HEK293 (cell line): ENCODE results near the gene GJC1.

Source experiments
- CTCF ChIA-PET: fragments of 350-600 bp; formaldehyde crosslinking; extraction: SDS; loops from one replicate; lab custom pipeline; 2021; ENCODE audit warnings: antibody characterized with exemption; lab: Yijun Ruan, JAX
- POLR2A ChIA-PET: fragments of 300-600 bp; formaldehyde crosslinking; extraction: SDS; loops from one replicate; lab custom pipeline; 2020; ENCODE audit warnings: antibody characterized with exemption, inconsistent platforms; lab: Yijun Ruan, JAX
- H3K27ac ChIP-seq: fragments of 200-500 bp; sonication (Bioruptor generic); 2 replicates; pipeline ENCODE4 v1.5.1; 2014; ENCODE audit warnings: low read depth, low read length, control low read depth, inconsistent platforms; ENCODE audit errors: extremely low read depth
- H3K36me3 ChIP-seq, 2 experiments: fragments of 200-500 bp in 1 of 2; sonication (Bioruptor generic) in 1 of 2; 1 replicate in 1 of 2; 2 replicates in 1 of 2; pipeline ENCODE4 v1.5.1; 2014 to 2017; ENCODE audit warnings: inconsistent platforms in 2 of 2, low read length in 2 of 2; ENCODE audit not compliant: control insufficient read depth in 2 of 2, insufficient read depth in 1 of 2
- H3K4me1 ChIP-seq: fragments of 200-500 bp; sonication (Bioruptor generic); 2 replicates; pipeline ENCODE4 v1.5.1; 2014; ENCODE audit warnings: mild to moderate bottlenecking, low read length, inconsistent platforms; ENCODE audit not compliant: control insufficient read depth, insufficient read depth
- H3K4me3 ChIP-seq: 2 replicates; pipeline ENCODE4 v1.5.1; 2011; ENCODE audit warnings: low read depth, mild to moderate bottlenecking, control low read depth, low read length, moderate library complexity
- H3K9me3 ChIP-seq: fragments of 200-500 bp; sonication (Bioruptor generic); 2 replicates; pipeline ENCODE4 v1.5.1; 2014; ENCODE audit warnings: low read depth, low read length, inconsistent platforms; ENCODE audit not compliant: control insufficient read depth, insufficient read depth
- GLIS2 ChIP-seq: fragments of 450-650 bp; formaldehyde crosslinking; IDR thresholded peaks from 2 replicates; pipeline ENCODE4 v1.5.1; 2016; ENCODE audit warnings: missing biosample characterization, missing genetic modification characterization
- KLF16 ChIP-seq: fragments of 450-650 bp; formaldehyde crosslinking; IDR thresholded peaks from 2 replicates; pipeline ENCODE4 v1.5.1; 2017; ENCODE audit warnings: missing biosample characterization, missing genetic modification characterization
- OVOL3 ChIP-seq: fragments of 450-650 bp; formaldehyde crosslinking; IDR thresholded peaks from 2 replicates; pipeline ENCODE4 v1.5.1; 2016; ENCODE audit warnings: missing biosample characterization, missing genetic modification characterization
- PRDM1 ChIP-seq: fragments of 450-650 bp; formaldehyde crosslinking; IDR thresholded peaks from 2 replicates; pipeline ENCODE4; 2016; ENCODE audit warnings: missing biosample characterization, missing genetic modification characterization
- SALL2 ChIP-seq: fragments of 450-650 bp; formaldehyde crosslinking; IDR thresholded peaks from 2 replicates; pipeline ENCODE4 v1.5.0; 2017; ENCODE audit warnings: missing biosample characterization, mild to moderate bottlenecking, missing genetic modification characterization, borderline replicate concordance
- SP7 ChIP-seq: fragments of 450-650 bp; formaldehyde crosslinking; IDR thresholded peaks from 2 replicates; pipeline ENCODE4 v1.5.1; 2016; ENCODE audit warnings: missing biosample characterization, missing genetic modification characterization
- WT1 ChIP-seq: fragments of 450-650 bp; formaldehyde crosslinking; IDR thresholded peaks from 2 replicates; pipeline ENCODE4 v1.5.1; 2016; ENCODE audit warnings: missing biosample characterization, missing genetic modification characterization
- ZBTB10 ChIP-seq: fragments of 450-650 bp; formaldehyde crosslinking; IDR thresholded peaks from 2 replicates; pipeline ENCODE4 v1.5.1; 2016; ENCODE audit warnings: missing biosample characterization, missing genetic modification characterization
- ZEB2 ChIP-seq: fragments of 450-650 bp; formaldehyde crosslinking; IDR thresholded peaks from 2 replicates; pipeline ENCODE4 v1.5.1; 2016; ENCODE audit warnings: missing biosample characterization, missing genetic modification characterization
- ZNF10 ChIP-seq: fragments of 450-650 bp; formaldehyde crosslinking; IDR thresholded peaks from 2 replicates; pipeline ENCODE4 v1.5.1; 2017; ENCODE audit warnings: missing biosample characterization, missing genetic modification characterization
- ZNF114 ChIP-seq: fragments of 450-650 bp; formaldehyde crosslinking; IDR thresholded peaks from 2 replicates; pipeline ENCODE4 v1.5.0; 2017; ENCODE audit warnings: missing biosample characterization, missing genetic modification characterization
- ZNF155 ChIP-seq: fragments of 450-650 bp; formaldehyde crosslinking; IDR thresholded peaks from 2 replicates; pipeline ENCODE4 v1.5.1; 2016; ENCODE audit warnings: missing biosample characterization, missing genetic modification characterization
- ZNF157 ChIP-seq: fragments of 450-650 bp; formaldehyde crosslinking; IDR thresholded peaks from 2 replicates; pipeline ENCODE4 v1.5.1; 2016; ENCODE audit warnings: missing biosample characterization, missing genetic modification characterization
- ZNF248 ChIP-seq: fragments of 450-650 bp; formaldehyde crosslinking; IDR thresholded peaks from 2 replicates; pipeline ENCODE4 v1.5.1; 2017; ENCODE audit warnings: missing biosample characterization, missing genetic modification characterization
- ZNF335 ChIP-seq: fragments of 450-650 bp; formaldehyde crosslinking; conservative IDR thresholded peaks from 2 replicates; pipeline ENCODE4 v1.5.1; 2016; ENCODE audit warnings: missing biosample characterization, missing genetic modification characterization
- ZNF362 ChIP-seq: fragments of 450-650 bp; formaldehyde crosslinking; IDR thresholded peaks from 2 replicates; pipeline ENCODE4 v1.5.1; 2016; ENCODE audit warnings: missing biosample characterization, missing genetic modification characterization
- ZNF544 ChIP-seq: fragments of 450-650 bp; formaldehyde crosslinking; IDR thresholded peaks from 2 replicates; pipeline ENCODE4 v1.5.0; 2017; ENCODE audit warnings: missing biosample characterization, missing genetic modification characterization
- ZNF558 ChIP-seq: fragments of 450-650 bp; formaldehyde crosslinking; IDR thresholded peaks from 2 replicates; pipeline ENCODE4 v1.5.1; 2016; ENCODE audit warnings: missing biosample characterization, missing genetic modification characterization
- ZNF585B ChIP-seq: fragments of 450-650 bp; formaldehyde crosslinking; IDR thresholded peaks from 2 replicates; pipeline ENCODE4 v1.5.1; 2016; ENCODE audit warnings: missing biosample characterization, missing genetic modification characterization
- ZNF600 ChIP-seq: fragments of 450-650 bp; formaldehyde crosslinking; IDR thresholded peaks from 2 replicates; pipeline ENCODE4 v1.5.1; 2016; ENCODE audit warnings: missing biosample characterization, missing genetic modification characterization
- TF ChIP-seq, protein P1 (sequence below): fragments of 450-650 bp; formaldehyde crosslinking; IDR thresholded peaks from 2 replicates; pipeline ENCODE4 v1.5.1; 2016; ENCODE audit warnings: missing biosample characterization, missing genetic modification characterization
- TF ChIP-seq, protein P2 (sequence below): fragments of 450-650 bp; formaldehyde crosslinking; IDR thresholded peaks from 2 replicates; pipeline ENCODE4 v1.5.1; 2016; ENCODE audit warnings: missing biosample characterization, missing genetic modification characterization
- TF ChIP-seq, protein P3 (sequence below): fragments of 450-650 bp; formaldehyde crosslinking; IDR thresholded peaks from 2 replicates; pipeline ENCODE4 v1.5.0; 2017; ENCODE audit warnings: missing biosample characterization, missing genetic modification characterization, borderline replicate concordance
- TF ChIP-seq, protein P4 (sequence below): fragments of 450-650 bp; formaldehyde crosslinking; IDR thresholded peaks from 2 replicates; pipeline ENCODE4 v1.5.1; 2017; ENCODE audit warnings: missing biosample characterization, missing genetic modification characterization

GJC1 gene

GRCh38 chr17:44758414-44759085, 71.5 kb downstream of the GJC1 start, which contains the start of gene ADAM11:
ADAM11 (plus strand) TSS chr17:44758988; CDS start chr17:44759200, 212 bp downstream.
- peak within 1 kb of the TSS; percentile 42 for H3K4me3 ChIP-seq
- peak within 1 kb of the TSS; percentile 34; the same call in 1 of the 2 replicates for H3K27ac ChIP-seq
- ChIA-PET POLR2A (interaction anchor here (1.2 to 1.6 kb wide), 3 partner anchors 50 to 160 kb away, joined by 3 to 5 read pairs (median 4); partner anchors contain the start of genes CCDC43 and DBF4B), CTCF (interaction anchor here (0.6 to 0.8 kb wide), 2 partner anchors 21 to 65 kb away, joined by 3 to 4 read pairs; no protein-coding TSS in a partner anchor)
- H3K9me3 ChIP-seq = no peaks in the 10 kb centered on the region
- H3K4me1 ChIP-seq = peaks cover 3% of the 10 kb centered on the region
- H3K36me3 ChIP-seq = no peaks in the 10 kb centered on the region
- TF ChIP-seq ZBTB10 = peak; percentile 69; the same call in 1 of the 2 replicates
- TF ChIP-seq, protein P1, sequence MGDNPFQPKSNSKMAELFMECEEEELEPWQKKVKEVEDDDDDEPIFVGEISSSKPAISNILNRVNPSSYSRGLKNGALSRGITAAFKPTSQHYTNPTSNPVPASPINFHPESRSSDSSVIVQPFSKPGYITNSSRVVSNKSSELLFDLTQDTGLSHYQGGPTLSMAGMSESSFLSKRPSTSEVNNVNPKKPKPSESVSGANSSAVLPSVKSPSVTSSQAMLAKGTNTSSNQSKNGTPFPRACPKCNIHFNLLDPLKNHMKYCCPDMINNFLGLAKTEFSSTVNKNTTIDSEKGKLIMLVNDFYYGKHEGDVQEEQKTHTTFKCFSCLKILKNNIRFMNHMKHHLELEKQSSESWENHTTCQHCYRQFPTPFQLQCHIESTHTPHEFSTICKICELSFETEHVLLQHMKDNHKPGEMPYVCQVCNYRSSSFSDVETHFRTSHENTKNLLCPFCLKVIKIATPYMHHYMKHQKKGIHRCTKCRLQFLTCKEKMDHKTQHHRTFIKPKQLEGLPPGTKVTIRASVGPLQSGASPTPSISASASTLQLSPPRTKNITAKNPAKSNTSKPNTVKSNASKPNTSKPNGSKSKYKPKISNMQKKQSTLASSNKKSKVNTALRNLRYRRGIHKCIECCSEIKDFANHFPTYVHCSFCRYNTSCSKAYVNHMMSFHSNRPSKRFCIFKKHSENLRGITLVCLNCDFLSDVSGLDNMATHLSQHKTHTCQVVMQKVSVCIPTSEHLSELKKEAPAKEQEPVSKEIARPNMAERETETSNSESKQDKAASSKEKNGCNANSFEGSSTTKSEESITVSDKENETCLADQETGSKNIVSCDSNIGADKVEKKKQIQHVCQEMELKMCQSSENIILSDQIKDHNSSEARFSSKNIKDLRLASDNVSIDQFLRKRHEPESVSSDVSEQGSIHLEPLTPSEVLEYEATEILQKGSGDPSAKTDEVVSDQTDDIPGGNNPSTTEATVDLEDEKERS (tag by site-specific recombination) = no peak
- no peak for TF ChIP-seq ZNF585B (tag by site-specific recombination)
- no peak for TF ChIP-seq ZNF157
- peak; percentile 81 for TF ChIP-seq ZNF335 (tag by site-specific recombination)
- TF ChIP-seq ZNF544 (tag by site-specific recombination) = no peak
- 0 out of 2 replicates have a peak, but pooled peaks have one; percentile 28 for TF ChIP-seq ZNF10
- no peak for TF ChIP-seq ZEB2 (tag by site-specific recombination)
- no peak for TF ChIP-seq WT1
- no peak for TF ChIP-seq ZNF558 (tag by site-specific recombination)
- TF ChIP-seq ZNF155 (tag by site-specific recombination) = no peak
- TF ChIP-seq, protein P2, sequence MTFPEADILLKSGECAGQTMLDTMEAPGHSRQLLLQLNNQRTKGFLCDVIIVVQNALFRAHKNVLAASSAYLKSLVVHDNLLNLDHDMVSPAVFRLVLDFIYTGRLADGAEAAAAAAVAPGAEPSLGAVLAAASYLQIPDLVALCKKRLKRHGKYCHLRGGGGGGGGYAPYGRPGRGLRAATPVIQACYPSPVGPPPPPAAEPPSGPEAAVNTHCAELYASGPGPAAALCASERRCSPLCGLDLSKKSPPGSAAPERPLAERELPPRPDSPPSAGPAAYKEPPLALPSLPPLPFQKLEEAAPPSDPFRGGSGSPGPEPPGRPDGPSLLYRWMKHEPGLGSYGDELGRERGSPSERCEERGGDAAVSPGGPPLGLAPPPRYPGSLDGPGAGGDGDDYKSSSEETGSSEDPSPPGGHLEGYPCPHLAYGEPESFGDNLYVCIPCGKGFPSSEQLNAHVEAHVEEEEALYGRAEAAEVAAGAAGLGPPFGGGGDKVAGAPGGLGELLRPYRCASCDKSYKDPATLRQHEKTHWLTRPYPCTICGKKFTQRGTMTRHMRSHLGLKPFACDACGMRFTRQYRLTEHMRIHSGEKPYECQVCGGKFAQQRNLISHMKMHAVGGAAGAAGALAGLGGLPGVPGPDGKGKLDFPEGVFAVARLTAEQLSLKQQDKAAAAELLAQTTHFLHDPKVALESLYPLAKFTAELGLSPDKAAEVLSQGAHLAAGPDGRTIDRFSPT (tag by site-specific recombination) = peak; percentile 48; the same call in 1 of the 2 replicates
- no peak for TF ChIP-seq ZNF248
- TF ChIP-seq GLIS2 (tag by site-specific recombination) = peak; percentile 54; the same call in 1 of the 2 replicates
- TF ChIP-seq ZNF600 (tag by site-specific recombination) = no peak
- TF ChIP-seq KLF16 (tag by site-specific recombination) = no peak
- TF ChIP-seq ZNF114 = no peak
- TF ChIP-seq OVOL3 = no peak
- 0 out of 2 replicates have a peak, but pooled peaks have one; percentile 14 for TF ChIP-seq SP7 (tag by site-specific recombination)
- TF ChIP-seq, protein P3, sequence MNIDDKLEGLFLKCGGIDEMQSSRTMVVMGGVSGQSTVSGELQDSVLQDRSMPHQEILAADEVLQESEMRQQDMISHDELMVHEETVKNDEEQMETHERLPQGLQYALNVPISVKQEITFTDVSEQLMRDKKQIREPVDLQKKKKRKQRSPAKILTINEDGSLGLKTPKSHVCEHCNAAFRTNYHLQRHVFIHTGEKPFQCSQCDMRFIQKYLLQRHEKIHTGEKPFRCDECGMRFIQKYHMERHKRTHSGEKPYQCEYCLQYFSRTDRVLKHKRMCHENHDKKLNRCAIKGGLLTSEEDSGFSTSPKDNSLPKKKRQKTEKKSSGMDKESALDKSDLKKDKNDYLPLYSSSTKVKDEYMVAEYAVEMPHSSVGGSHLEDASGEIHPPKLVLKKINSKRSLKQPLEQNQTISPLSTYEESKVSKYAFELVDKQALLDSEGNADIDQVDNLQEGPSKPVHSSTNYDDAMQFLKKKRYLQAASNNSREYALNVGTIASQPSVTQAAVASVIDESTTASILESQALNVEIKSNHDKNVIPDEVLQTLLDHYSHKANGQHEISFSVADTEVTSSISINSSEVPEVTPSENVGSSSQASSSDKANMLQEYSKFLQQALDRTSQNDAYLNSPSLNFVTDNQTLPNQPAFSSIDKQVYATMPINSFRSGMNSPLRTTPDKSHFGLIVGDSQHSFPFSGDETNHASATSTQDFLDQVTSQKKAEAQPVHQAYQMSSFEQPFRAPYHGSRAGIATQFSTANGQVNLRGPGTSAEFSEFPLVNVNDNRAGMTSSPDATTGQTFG = no peak
- TF ChIP-seq, protein P4, sequence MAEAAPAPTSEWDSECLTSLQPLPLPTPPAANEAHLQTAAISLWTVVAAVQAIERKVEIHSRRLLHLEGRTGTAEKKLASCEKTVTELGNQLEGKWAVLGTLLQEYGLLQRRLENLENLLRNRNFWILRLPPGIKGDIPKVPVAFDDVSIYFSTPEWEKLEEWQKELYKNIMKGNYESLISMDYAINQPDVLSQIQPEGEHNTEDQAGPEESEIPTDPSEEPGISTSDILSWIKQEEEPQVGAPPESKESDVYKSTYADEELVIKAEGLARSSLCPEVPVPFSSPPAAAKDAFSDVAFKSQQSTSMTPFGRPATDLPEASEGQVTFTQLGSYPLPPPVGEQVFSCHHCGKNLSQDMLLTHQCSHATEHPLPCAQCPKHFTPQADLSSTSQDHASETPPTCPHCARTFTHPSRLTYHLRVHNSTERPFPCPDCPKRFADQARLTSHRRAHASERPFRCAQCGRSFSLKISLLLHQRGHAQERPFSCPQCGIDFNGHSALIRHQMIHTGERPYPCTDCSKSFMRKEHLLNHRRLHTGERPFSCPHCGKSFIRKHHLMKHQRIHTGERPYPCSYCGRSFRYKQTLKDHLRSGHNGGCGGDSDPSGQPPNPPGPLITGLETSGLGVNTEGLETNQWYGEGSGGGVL (tag by site-specific recombination) = peak; percentile 12; the same call in 1 of the 2 replicates
- no peak for TF ChIP-seq SALL2
- no peak for TF ChIP-seq ZNF362 (tag by site-specific recombination)
- no peak for TF ChIP-seq PRDM1 (tag by site-specific recombination)
